GM23338 (cell line): ENCODE data around the gene TNFSF8.

ENCODE experiments used
- CREB1 ChIP-seq: fragments of 250-450 bp; sonication (Bioruptor Pico); IDR thresholded peaks from 2 replicates; pipeline ENCODE4 v1.5.0; 2020; ENCODE audit warnings: low read depth, mild to moderate bottlenecking, moderate library complexity
- EZH2 ChIP-seq: fragments of 200-600 bp; sonication (generic); IDR thresholded peaks from one replicate; pipeline ENCODE4 v1.8.0; 2017; ENCODE audit warnings: antibody characterized with exemption, mild to moderate bottlenecking, low read depth; ENCODE audit not compliant: unreplicated experiment
- EZH2phosphoT487 ChIP-seq: fragments of 200-600 bp; sonication (generic); IDR thresholded peaks from one replicate; pipeline ENCODE4 v1.8.1; 2018; ENCODE audit warnings: antibody characterized with exemption; ENCODE audit not compliant: unreplicated experiment
- JUNB ChIP-seq: IDR thresholded peaks from one replicate; pipeline ENCODE4 v1.6.1; 2016; ENCODE audit warnings: antibody characterized with exemption; ENCODE audit not compliant: unreplicated experiment
- POLR2AphosphoS5 ChIP-seq: IDR thresholded peaks from 2 replicates; pipeline ENCODE4 v1.6.1; 2016; ENCODE audit warnings: antibody characterized with exemption, low read depth
- TF ChIP-seq, protein P1 (sequence below), 2 experiments: fragments of 200-600 bp in 1 of 2; sonication (generic) in 1 of 2; conservative IDR thresholded peaks; 2 replicates each; pipeline versions ENCODE4 v1.5.1 to v1.6.1; 2016 to 2017; ENCODE audit warnings: antibody characterized with exemption in 2 of 2, low read depth in 2 of 2, mild to moderate bottlenecking in 2 of 2, moderate library complexity in 1 of 2

DNA sequence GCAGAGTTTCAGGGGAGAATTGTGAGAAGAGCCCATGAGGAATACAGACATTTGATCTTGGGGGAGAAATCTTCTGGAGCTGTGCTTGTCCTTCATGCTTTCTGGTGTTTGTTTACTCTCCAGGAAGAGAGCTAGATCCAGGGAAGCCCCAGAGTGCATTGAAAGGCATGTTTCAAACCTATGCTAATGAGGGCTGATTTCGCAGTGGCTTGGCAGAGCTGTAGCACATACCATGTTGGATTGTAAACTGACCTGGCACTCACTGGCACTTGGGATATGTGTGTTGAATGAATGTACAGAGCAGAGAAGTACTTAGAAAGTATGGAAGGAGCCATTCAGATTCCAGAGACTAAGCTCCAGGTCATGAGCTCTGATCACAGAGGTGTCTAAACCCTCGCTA lies 30.9 kb downstream of the TNFSF8 start:
- TF ChIP-seq, protein P1, sequence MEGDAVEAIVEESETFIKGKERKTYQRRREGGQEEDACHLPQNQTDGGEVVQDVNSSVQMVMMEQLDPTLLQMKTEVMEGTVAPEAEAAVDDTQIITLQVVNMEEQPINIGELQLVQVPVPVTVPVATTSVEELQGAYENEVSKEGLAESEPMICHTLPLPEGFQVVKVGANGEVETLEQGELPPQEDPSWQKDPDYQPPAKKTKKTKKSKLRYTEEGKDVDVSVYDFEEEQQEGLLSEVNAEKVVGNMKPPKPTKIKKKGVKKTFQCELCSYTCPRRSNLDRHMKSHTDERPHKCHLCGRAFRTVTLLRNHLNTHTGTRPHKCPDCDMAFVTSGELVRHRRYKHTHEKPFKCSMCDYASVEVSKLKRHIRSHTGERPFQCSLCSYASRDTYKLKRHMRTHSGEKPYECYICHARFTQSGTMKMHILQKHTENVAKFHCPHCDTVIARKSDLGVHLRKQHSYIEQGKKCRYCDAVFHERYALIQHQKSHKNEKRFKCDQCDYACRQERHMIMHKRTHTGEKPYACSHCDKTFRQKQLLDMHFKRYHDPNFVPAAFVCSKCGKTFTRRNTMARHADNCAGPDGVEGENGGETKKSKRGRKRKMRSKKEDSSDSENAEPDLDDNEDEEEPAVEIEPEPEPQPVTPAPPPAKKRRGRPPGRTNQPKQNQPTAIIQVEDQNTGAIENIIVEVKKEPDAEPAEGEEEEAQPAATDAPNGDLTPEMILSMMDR (conservative IDR thresholded peaks at IDR 0.05; ENCODE audit: low read depth in 2 of 2), result no peak
- no peak for TF ChIP-seq EZH2phosphoT487
- no peak for TF ChIP-seq CREB1 (CRISPR knock-in tag)
- no peak for TF ChIP-seq JUNB
- no peak for TF ChIP-seq POLR2AphosphoS5
- no peak for TF ChIP-seq EZH2
